ENCODE data around the gene DBH.

Gene DBH

GRCh38 chr9:133703591-133704399 is 67.6 kb downstream of the DBH start:
- DNase-seq = no peak

- no peak for DNase-seq
These were observed 68.6 kb downstream of the DBH start for GRCh38 chr9:133704711-133705181.

GRCh38 chr9:133705576-133705975 is 69.4 kb downstream of the DBH start:
- DNase-seq = no peak

GRCh38 chr9:133706307-133707050 is 70.3 kb downstream of the DBH start:
- DNase-seq = no peak

- no peak for DNase-seq
These were observed 71.1 kb downstream of the DBH start for GRCh38 chr9:133707065-133707762.

- DNase-seq = no peak
These were observed 71.6 kb downstream of the DBH start for GRCh38 chr9:133707763-133708245.

- DNase-seq = no peak
These were observed 72.3 kb downstream of the DBH start for GRCh38 chr9:133708246-133709014.

Measured in kidney glomerular epithelial cell (primary cell).